ENCODE data around the gene SNAI1.

Gene SNAI1

GRCh38 chr20:49941456-49941855, 41.3 kb upstream of the SNAI1 start:
- DNase-seq (ENCODE audit: low read depth) = no peak
- H3K4me3 ChIP-seq (ENCODE audit: low read length) = no peak overlapping the region
- TF ChIP-seq, protein P1, sequence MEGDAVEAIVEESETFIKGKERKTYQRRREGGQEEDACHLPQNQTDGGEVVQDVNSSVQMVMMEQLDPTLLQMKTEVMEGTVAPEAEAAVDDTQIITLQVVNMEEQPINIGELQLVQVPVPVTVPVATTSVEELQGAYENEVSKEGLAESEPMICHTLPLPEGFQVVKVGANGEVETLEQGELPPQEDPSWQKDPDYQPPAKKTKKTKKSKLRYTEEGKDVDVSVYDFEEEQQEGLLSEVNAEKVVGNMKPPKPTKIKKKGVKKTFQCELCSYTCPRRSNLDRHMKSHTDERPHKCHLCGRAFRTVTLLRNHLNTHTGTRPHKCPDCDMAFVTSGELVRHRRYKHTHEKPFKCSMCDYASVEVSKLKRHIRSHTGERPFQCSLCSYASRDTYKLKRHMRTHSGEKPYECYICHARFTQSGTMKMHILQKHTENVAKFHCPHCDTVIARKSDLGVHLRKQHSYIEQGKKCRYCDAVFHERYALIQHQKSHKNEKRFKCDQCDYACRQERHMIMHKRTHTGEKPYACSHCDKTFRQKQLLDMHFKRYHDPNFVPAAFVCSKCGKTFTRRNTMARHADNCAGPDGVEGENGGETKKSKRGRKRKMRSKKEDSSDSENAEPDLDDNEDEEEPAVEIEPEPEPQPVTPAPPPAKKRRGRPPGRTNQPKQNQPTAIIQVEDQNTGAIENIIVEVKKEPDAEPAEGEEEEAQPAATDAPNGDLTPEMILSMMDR (conservative IDR thresholded peaks at IDR 0.05; ENCODE audit: low read length) = no peak

DNA sequence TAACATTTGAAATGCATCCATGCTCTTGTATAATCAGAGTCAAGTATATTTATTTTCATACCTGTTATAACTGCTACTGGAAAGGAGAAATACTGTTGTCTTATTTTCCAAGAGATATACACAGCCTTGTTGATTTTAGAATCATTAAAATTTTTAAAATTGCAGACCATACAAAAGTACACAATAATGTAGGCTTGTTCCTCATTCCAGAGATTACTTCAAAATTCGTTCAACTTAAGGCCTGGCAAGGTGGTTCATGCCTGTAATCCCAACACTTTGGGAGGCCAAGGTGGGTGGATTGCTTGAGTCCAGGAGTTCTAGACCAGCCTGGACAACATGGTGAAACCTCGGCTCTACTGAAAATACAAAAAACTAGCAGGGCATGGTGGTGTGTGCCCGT, 40.5 kb upstream of the SNAI1 start:
- TF ChIP-seq, protein P1 (conservative IDR thresholded peaks at IDR 0.05; ENCODE audit: low read length) = no peak
- H3K4me3 ChIP-seq (ENCODE audit: low read length) = no peak overlapping the region
- DNase-seq (ENCODE audit: low read depth) = no peak

DNA sequence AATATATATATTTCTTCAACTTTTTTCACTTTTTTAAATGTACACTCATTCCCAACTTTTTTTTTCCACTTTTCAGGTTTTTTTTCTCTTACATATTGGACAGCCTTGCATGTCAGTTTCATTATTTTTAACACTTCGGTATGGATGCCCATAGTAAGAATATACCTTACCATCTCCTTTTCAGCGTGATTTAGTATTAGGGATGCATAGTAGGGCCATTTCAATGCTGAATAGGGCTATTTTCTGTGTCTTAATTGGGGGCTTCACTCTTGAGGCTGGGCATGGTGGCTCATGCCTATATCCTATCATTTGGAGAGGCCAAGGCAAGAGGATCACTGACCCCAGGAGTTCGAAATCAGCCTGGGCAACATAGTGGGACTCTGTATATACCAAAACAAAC, 39.8 kb upstream of the SNAI1 start:
- no peak overlapping the region for H3K4me3 ChIP-seq (ENCODE audit: low read length)
- DNase-seq (ENCODE audit: low read depth) = no peak
- TF ChIP-seq, protein P1 (conservative IDR thresholded peaks at IDR 0.05; ENCODE audit: low read length) = no peak

DNA sequence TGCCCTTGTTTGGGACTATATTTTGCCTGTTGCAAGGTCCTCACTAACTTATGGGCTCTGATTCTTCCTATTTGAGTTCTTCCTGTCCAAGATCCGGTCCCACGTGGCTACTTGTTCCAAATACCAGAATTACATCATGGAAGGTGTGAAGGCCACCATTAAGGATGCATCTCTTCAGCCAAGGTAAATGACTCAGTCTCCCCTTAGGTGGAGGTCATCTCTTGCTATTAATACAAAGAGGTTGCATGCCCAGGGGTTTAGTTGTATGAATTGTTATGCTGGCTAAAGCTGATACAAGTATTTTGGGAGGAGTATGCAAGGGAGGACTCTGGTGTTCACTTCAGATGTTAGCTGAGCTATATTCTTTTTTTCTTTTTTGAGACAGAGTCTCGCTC, 37.5 kb upstream of the SNAI1 start:
- no peak for DNase-seq (ENCODE audit: low read depth)
- TF ChIP-seq, protein P1 (conservative IDR thresholded peaks at IDR 0.05; ENCODE audit: low read length) = no peak
- no peak overlapping the region for H3K4me3 ChIP-seq (ENCODE audit: low read length)

GRCh38 chr20:49945701-49946477, 36.9 kb upstream of the SNAI1 start:
- H3K4me3 ChIP-seq (ENCODE audit: low read length) = no peak overlapping the region
- no peak for DNase-seq (ENCODE audit: low read depth)
- TF ChIP-seq, protein P1 (conservative IDR thresholded peaks at IDR 0.05; ENCODE audit: low read length) = no peak

GRCh38 chr20:49948178-49948577, 34.6 kb upstream of the SNAI1 start:
- no peak overlapping the region for H3K4me3 ChIP-seq (ENCODE audit: low read length)
- DNase-seq (ENCODE audit: low read depth) = no peak
- TF ChIP-seq, protein P1 (conservative IDR thresholded peaks at IDR 0.05; ENCODE audit: low read length) = no peak

GRCh38 chr20:49948809-49949507, 33.8 kb upstream of the SNAI1 start:
- no peak overlapping the region for H3K4me3 ChIP-seq (ENCODE audit: low read length)
- TF ChIP-seq, protein P1 (conservative IDR thresholded peaks at IDR 0.05; ENCODE audit: low read length) = no peak
- peak; percentile 75 for DNase-seq (ENCODE audit: low read depth)
